Measurements from ENCODE around the gene GFER. TPM values are rescaled to one million over a fixed set of nuclear protein-coding genes. Genes with fewer than 3 reads are reported as not detected.
A peak's percentile ranks its signal among the peaks of the same experiment; 100 is the strongest.

Gene GFER
- polyA plus RNA-seq, 1 donor (not counting 4 experiments of a cell fraction or from before 2014, with no cell fraction given) = 12.0 TPM

- H3K27ac ChIP-seq (ENCODE audit: control insufficient read depth, insufficient read depth, low read length) = no peak overlapping the region
- DNase-seq (ENCODE audit: low read depth, low spot score) (no peak), FAIRE-seq (no peak)
- H3K4me2 ChIP-seq (ENCODE audit: control insufficient read depth, extremely low read depth, insufficient read depth, low read depth, low read length) = no peak overlapping the region
- H3K79me2 ChIP-seq (ENCODE audit: control insufficient read depth, insufficient read depth, low read length) = peaks cover 16% of the 10 kb centered on the region
- H4K20me1 ChIP-seq (ENCODE audit: control insufficient read depth, extremely low read depth, insufficient read depth, low read length) = no peaks in the 10 kb centered on the region
- H3K36me3 ChIP-seq (ENCODE audit: control insufficient read depth in 2 of 2, extremely low read depth in 1 of 2, insufficient read depth in 2 of 2, low read length in 2 of 2) = peaks cover 0 to 4% of the 10 kb centered on the region in 2 experiments
- no peak for TF ChIP-seq CTCF (optimal IDR thresholded peaks at IDR 0.05 in 1 of 3, IDR thresholded peaks at IDR 0.05 in 1 of 3, conservative IDR thresholded peaks at IDR 0.05 in 1 of 3; ENCODE audit: extremely low read depth in 1 of 3, insufficient read depth in 2 of 3, low read length in 3 of 3)
- no peak for TF ChIP-seq EZH2 (IDR thresholded peaks at IDR 0.05; ENCODE audit: low read length)
- H3K9me3 ChIP-seq (ENCODE audit: control insufficient read depth, low read depth, low read length) = no peaks in the 10 kb centered on the region
- no peak overlapping the region for H2AFZ ChIP-seq (ENCODE audit: control insufficient read depth, low read length)
- H3K4me1 ChIP-seq (ENCODE audit: control insufficient read depth, extremely low read depth, insufficient read depth, low read length) = peaks cover 18% of the 10 kb centered on the region
- H3K9me1 ChIP-seq (ENCODE audit: control insufficient read depth, extremely low read depth, insufficient read depth, low read length) = peaks cover 2% of the 10 kb centered on the region
- no peaks in the 10 kb centered on the region for H3K27me3 ChIP-seq (ENCODE audit: control insufficient read depth, extremely low read depth, insufficient read depth, low read length)
- dilution Hi-C loops (cut with MboI; ENCODE audit: extremely low pct_ligation_motif_present, low sequenced_read_pairs) = no loop called here
- H3K9ac ChIP-seq (ENCODE audit: control insufficient read depth, extremely low read depth, insufficient read depth, low read length) = no peak overlapping the region
- no peak overlapping the region for H3K4me3 ChIP-seq (ENCODE audit: control insufficient read depth in 2 of 3, extremely low read depth in 1 of 3, insufficient read depth in 2 of 3, low read depth in 1 of 3, low read length in 3 of 3)
Measured at GRCh38 chr16:2013527-2013926, 29.5 kb downstream of the GFER start.

- Histone ChIP-seq H4K20me1 (ENCODE audit: control insufficient read depth, extremely low read depth, insufficient read depth, low read length) (no peaks in the 10 kb centered on the region), H3K9ac (ENCODE audit: control insufficient read depth, extremely low read depth, insufficient read depth, low read length) (peak overlapping the region; percentile 46), H3K9me1 (ENCODE audit: control insufficient read depth, extremely low read depth, insufficient read depth, low read length) (peaks cover 2% of the 10 kb centered on the region), H3K79me2 (ENCODE audit: control insufficient read depth, insufficient read depth, low read length) (peaks cover 3% of the 10 kb centered on the region), H3K36me3 (ENCODE audit: control insufficient read depth in 2 of 2, extremely low read depth in 1 of 2, insufficient read depth in 2 of 2, low read length in 2 of 2) (no peaks in the 10 kb centered on the region), H3K27ac (ENCODE audit: control insufficient read depth, insufficient read depth, low read length) (peak overlapping the region; percentile 29), H2AFZ (ENCODE audit: control insufficient read depth, low read length) (peak overlapping the region; percentile 79), H3K9me3 (ENCODE audit: control insufficient read depth, low read depth, low read length) (no peaks in the 10 kb centered on the region), H3K4me1 (ENCODE audit: control insufficient read depth, extremely low read depth, insufficient read depth, low read length) (peaks cover 15% of the 10 kb centered on the region), H3K4me2 (ENCODE audit: control insufficient read depth, extremely low read depth, insufficient read depth, low read depth, low read length) (peak overlapping the region; percentile 50), H3K27me3 (ENCODE audit: control insufficient read depth, extremely low read depth, insufficient read depth, low read length) (peaks cover 17% of the 10 kb centered on the region), H3K4me3 (ENCODE audit: control insufficient read depth in 2 of 3, extremely low read depth in 1 of 3, insufficient read depth in 2 of 3, low read depth in 1 of 3, low read length in 3 of 3) (no peak overlapping the region)
- FAIRE-seq (no peak), DNase-seq (ENCODE audit: low read depth, low spot score) (no peak)
- no peak for TF ChIP-seq CTCF (optimal IDR thresholded peaks at IDR 0.05 in 1 of 3, IDR thresholded peaks at IDR 0.05 in 1 of 3, conservative IDR thresholded peaks at IDR 0.05 in 1 of 3; ENCODE audit: extremely low read depth in 1 of 3, insufficient read depth in 2 of 3, low read length in 3 of 3)
- no peak for TF ChIP-seq EZH2 (IDR thresholded peaks at IDR 0.05; ENCODE audit: low read length)
- dilution Hi-C loops (cut with MboI; ENCODE audit: extremely low pct_ligation_motif_present, low sequenced_read_pairs) = no loop called here
Measured at GRCh38 chr16:2015117-2015946, 31.3 kb downstream of the GFER start.

Measured in keratinocyte (primary cell).